Esophagus (tissue), 2 donors: Measurements from ENCODE around the gene NARF. TPM values are rescaled to one million over a fixed set of nuclear protein-coding genes. Genes with fewer than 3 reads are reported as not detected.

Experiments used
- H3K27ac ChIP-seq, 2 donors: one replicate each; pipeline ENCODE4 v1.5.1; 2013; ENCODE audit warnings: low read depth in 2 of 2, mild to moderate bottlenecking in 2 of 2, inconsistent platforms in 1 of 2, low read length in 1 of 2, moderate library complexity in 1 of 2
- H3K27me3 ChIP-seq, 2 donors: one replicate each; pipeline ENCODE4 v1.6.1; 2013; ENCODE audit warnings: low read length in 2 of 2, control low read depth in 1 of 2, mild to moderate bottlenecking in 1 of 2; ENCODE audit not compliant: insufficient read depth in 2 of 2, control insufficient read depth in 1 of 2
- H3K36me3 ChIP-seq, 2 donors: one replicate each; pipeline ENCODE4 v1.6.1; 2013; ENCODE audit warnings: low read length in 1 of 2; ENCODE audit not compliant: control insufficient read depth in 2 of 2, insufficient read depth in 2 of 2
- H3K4me1 ChIP-seq, 2 donors: one replicate each; pipeline ENCODE4 v1.6.1; 2013; ENCODE audit warnings: low read length in 1 of 2; ENCODE audit not compliant: control insufficient read depth in 2 of 2, insufficient read depth in 2 of 2
- H3K4me3 ChIP-seq, 2 donors: one replicate each; pipeline ENCODE4 v1.5.1; 2013; ENCODE audit warnings: low read length in 2 of 2, mild to moderate bottlenecking in 2 of 2, low read depth in 1 of 2, moderate library complexity in 1 of 2
- H3K9me3 ChIP-seq, 2 donors: one replicate each; pipeline ENCODE4 v1.6.1; 2013; ENCODE audit warnings: mild to moderate bottlenecking in 2 of 2, low read depth in 1 of 2, low read length in 1 of 2, moderate library complexity in 1 of 2; ENCODE audit not compliant: control insufficient read depth in 2 of 2, insufficient read depth in 1 of 2
- WGBS, 2 donors: extraction: QIAGEN DNeasy Blood & Tissue Kit; methylation state at CpG; one replicate each; pipeline ENCODE4 v1.1.7; 2013; 5-methylcytosine and 5-hydroxymethylcytosine counted together
- polyA plus RNA-seq, 2 donors: library from polyadenylated mRNA; stranded (reverse); fragments of 200-250 nt; gene quantifications; one replicate each; pipeline ENCODE4 v1.2.3, GENCODE V29; 2013
- donor health status: healthy with polysubstance abuse.
- donor health status: Bipolar disorder and iron deficiency.

Gene NARF
- polyA plus RNA-seq, 2 donors, result 31.1 to 53.3 TPM

- Histone ChIP-seq H3K36me3 (peaks cover 24 to 56% of the 10 kb centered on the region in 2 donors), H3K4me3 (no peak overlapping the region), H3K4me1 (peaks cover 0 to 8% of the 10 kb centered on the region in 2 donors), H3K27ac (no peak overlapping the region), H3K9me3 (no peaks in the 10 kb centered on the region), H3K27me3 (no peaks in the 10 kb centered on the region)
- WGBS, 2 donors, result 79 to 94% methylated on average over 6 of the region's 6 CpGs
Measured at GRCh38 chr17:82483204-82483660, 24.7 kb downstream of the NARF start.

- 91 to 93% methylated on average over 9 of the region's 9 CpGs for WGBS, 2 donors
- Histone ChIP-seq H3K27me3 (no peaks in the 10 kb centered on the region), H3K36me3 (peaks cover 24 to 52% of the 10 kb centered on the region in 2 donors), H3K9me3 (no peaks in the 10 kb centered on the region), H3K4me1 (peaks cover 0 to 8% of the 10 kb centered on the region in 2 donors), H3K4me3 (no peak overlapping the region), H3K27ac (no peak overlapping the region)
Measured at GRCh38 chr17:82483836-82484235, 25.3 kb downstream of the NARF start.

- peaks cover 0 to 21% of the 10 kb centered on the region in 2 donors for H3K4me1 ChIP-seq
- no peaks in the 10 kb centered on the region for H3K9me3 ChIP-seq
- no peaks in the 10 kb centered on the region for H3K27me3 ChIP-seq
- no peak overlapping the region for H3K27ac ChIP-seq
- no peak overlapping the region for H3K4me3 ChIP-seq
- 60 to 62% methylated on average over 13 of the region's 13 CpGs for WGBS, 2 donors
- H3K36me3 ChIP-seq, result peaks cover 18 to 34% of the 10 kb centered on the region in 2 donors
Measured at GRCh38 chr17:82486231-82487094, 27.9 kb downstream of the NARF start.

GRCh38 chr17:82487910-82488309, 29.4 kb downstream of the NARF start:
- peaks cover 18 to 32% of the 10 kb centered on the region in 2 donors for H3K36me3 ChIP-seq
- H3K4me3 ChIP-seq, result no peak overlapping the region
- peaks cover under 1 to 22% of the 10 kb centered on the region in 2 donors for H3K4me1 ChIP-seq
- 85 to 86% methylated on average over 14 of the region's 14 CpGs for WGBS, 2 donors
- no peaks in the 10 kb centered on the region for H3K27me3 ChIP-seq
- no peaks in the 10 kb centered on the region for H3K9me3 ChIP-seq
- H3K27ac ChIP-seq, result no peak overlapping the region

- 50 to 60% methylated on average over 8 of the region's 8 CpGs for WGBS, 2 donors
- peak overlapping the region in 1 of 2 donors; percentile 50 for H3K27ac ChIP-seq
- H3K27me3 ChIP-seq, result no peaks in the 10 kb centered on the region
- no peaks in the 10 kb centered on the region for H3K9me3 ChIP-seq
- peaks cover 3 to 31% of the 10 kb centered on the region in 2 donors for H3K4me1 ChIP-seq
- peaks cover 15 to 25% of the 10 kb centered on the region in 2 donors for H3K36me3 ChIP-seq
- no peak overlapping the region for H3K4me3 ChIP-seq
Measured at GRCh38 chr17:82489117-82489516, 30.6 kb downstream of the NARF start.

GRCh38 chr17:82489851-82490511, 31.4 kb downstream of the NARF start:
- H3K4me1 ChIP-seq, result peaks cover 3 to 38% of the 10 kb centered on the region in 2 donors
- no peak overlapping the region for H3K4me3 ChIP-seq
- no peaks in the 10 kb centered on the region for H3K9me3 ChIP-seq
- peak overlapping the region in 1 of 2 donors; percentile 3 for H3K27ac ChIP-seq
- 61 to 80% methylated on average over 21 of the region's 21 CpGs for WGBS, 2 donors
- H3K36me3 ChIP-seq, result peaks cover 12 to 19% of the 10 kb centered on the region in 2 donors
- no peaks in the 10 kb centered on the region for H3K27me3 ChIP-seq

GRCh38 chr17:82490512-82491195, 32.1 kb downstream of the NARF start:
- Histone ChIP-seq H3K4me3 (no peak overlapping the region), H3K9me3 (no peaks in the 10 kb centered on the region), H3K4me1 (peaks cover 3 to 39% of the 10 kb centered on the region in 2 donors), H3K27me3 (no peaks in the 10 kb centered on the region), H3K27ac (peak overlapping the region in 1 of 2 donors; percentile 3), H3K36me3 (peaks cover 8 to 16% of the 10 kb centered on the region in 2 donors)
- WGBS, 2 donors, result 80 to 81% methylated on average over 25 of the region's 25 CpGs

- no peaks in the 10 kb centered on the region for H3K27me3 ChIP-seq
- no peak overlapping the region for H3K4me3 ChIP-seq
- H3K9me3 ChIP-seq, result no peaks in the 10 kb centered on the region
- no peak overlapping the region for H3K27ac ChIP-seq
- peaks cover 4 to 13% of the 10 kb centered on the region in 2 donors for H3K36me3 ChIP-seq
- WGBS, 2 donors, result 91 to 94% methylated on average over 10 of the region's 10 CpGs
- peaks cover 3 to 39% of the 10 kb centered on the region in 2 donors for H3K4me1 ChIP-seq
Measured at GRCh38 chr17:82491196-82491530, 32.6 kb downstream of the NARF start.

GRCh38 chr17:82491533-82491932, 33.0 kb downstream of the NARF start:
- WGBS, 2 donors, result 87 to 95% methylated on average over 15 of the region's 15 CpGs
- H3K4me3 ChIP-seq, result no peak overlapping the region
- H3K4me1 ChIP-seq, result peaks cover 6 to 39% of the 10 kb centered on the region in 2 donors
- H3K36me3 ChIP-seq, result peaks cover under 1 to 10% of the 10 kb centered on the region in 2 donors
- no peak overlapping the region for H3K27ac ChIP-seq
- no peaks in the 10 kb centered on the region for H3K9me3 ChIP-seq
- no peaks in the 10 kb centered on the region for H3K27me3 ChIP-seq
